ENCODE measurements around the gene ADH4. TPM values are rescaled to one million over a fixed set of nuclear protein-coding genes. Genes with fewer than 3 reads are reported as not detected.
"Not testable (repeated sequence)": the region's sequence is repeated elsewhere in the genome, so short reads cannot be mapped to it uniquely, and the experiment has no call there.

Gene ADH4
- total RNA-seq, 1 donor from 2014 or later = not detected

- no peak for DNase-seq (ENCODE audit: low read depth)
Observed at GRCh38 chr4:99135541-99136162, 8.4 kb downstream of the ADH4 start.

GRCh38 chr4:99134586-99134985, 9.5 kb downstream of the ADH4 start:
- DNase-seq (ENCODE audit: low read depth) = no peak

GRCh38 chr4:99131378-99131777, 12.7 kb downstream of the ADH4 start:
- DNase-seq (ENCODE audit: low read depth) = no peak

- no peak for DNase-seq (ENCODE audit: low read depth)
Observed at GRCh38 chr4:99126376-99126775, 17.7 kb downstream of the ADH4 start.

GRCh38 chr4:99121008-99121407, 23.1 kb downstream of the ADH4 start:
- DNase-seq (ENCODE audit: low read depth) = no peak

GRCh38 chr4:99120501-99120900, 23.6 kb downstream of the ADH4 start:
- DNase-seq (ENCODE audit: low read depth) = no peak

GRCh38 chr4:99117876-99118693, 26.0 kb downstream of the ADH4 start:
- DNase-seq (ENCODE audit: low read depth) = peak; percentile 51

- not testable (repeated sequence) for DNase-seq (ENCODE audit: low read depth)
Observed at GRCh38 chr4:99117122-99117841, 26.8 kb downstream of the ADH4 start.

GRCh38 chr4:99109286-99109685, 34.8 kb downstream of the ADH4 start:
- not testable (repeated sequence) for DNase-seq (ENCODE audit: low read depth)

- no peak for DNase-seq (ENCODE audit: low read depth)
Observed at GRCh38 chr4:99104153-99104552, 39.9 kb downstream of the ADH4 start.

- no peak for DNase-seq (ENCODE audit: low read depth)
Observed at GRCh38 chr4:99103166-99103565, 40.9 kb downstream of the ADH4 start.

- DNase-seq (ENCODE audit: low read depth) = no peak
Observed at GRCh38 chr4:99102634-99103033, 41.5 kb downstream of the ADH4 start.

- no peak for DNase-seq (ENCODE audit: low read depth)
Observed at GRCh38 chr4:99100876-99101275, 43.2 kb downstream of the ADH4 start.

GRCh38 chr4:99099814-99100213, 44.3 kb downstream of the ADH4 start:
- not testable (repeated sequence) for DNase-seq (ENCODE audit: low read depth)

GRCh38 chr4:99099311-99099710, 44.8 kb downstream of the ADH4 start:
- DNase-seq (ENCODE audit: low read depth) = no peak

- not testable (repeated sequence) for DNase-seq (ENCODE audit: low read depth)
Observed at GRCh38 chr4:99091841-99092240, 52.3 kb downstream of the ADH4 start.

GRCh38 chr4:99091216-99091575, 52.9 kb downstream of the ADH4 start:
- DNase-seq (ENCODE audit: low read depth) = no peak

- DNase-seq (ENCODE audit: low read depth) = no peak
Observed at GRCh38 chr4:99090481-99091215, 53.4 kb downstream of the ADH4 start.

- DNase-seq (ENCODE audit: low read depth) = peak; percentile 89
Observed at GRCh38 chr4:99088481-99089365, 55.4 kb downstream of the ADH4 start, which contains the start of gene ADH5. ADH5 (minus strand) TSS chr4:99088788; CDS start chr4:99088700, 88 bp downstream.

GRCh38 chr4:99088023-99088449, 56.1 kb downstream of the ADH4 start:
- DNase-seq (ENCODE audit: low read depth) = peak; percentile 49
